SK-N-SH (cell line): ENCODE measurements around the gene GPR180. TPM values are rescaled to one million over a fixed set of nuclear protein-coding genes. Genes with fewer than 3 reads are reported as not detected.

Experiments used
- CTCF ChIA-PET: fragments of 300-600, 350-600 bp; formaldehyde crosslinking; extraction: SDS; loops from one replicate; lab custom pipeline; 2021; lab: Yijun Ruan, JAX
- POLR2A ChIA-PET: fragments of 350-600 bp; sonication (Branson Sonifier 250); formaldehyde crosslinking; extraction: SDS; loops from one replicate; lab custom pipeline; 2020; ENCODE audit warnings: antibody characterized with exemption, inconsistent platforms; lab: Yijun Ruan, JAX
- DNase-seq: peaks from one replicate; pipeline ENCODE4 v3.0.0; 2012
- H2AFZ ChIP-seq: fragments of 200-600 bp; sonication (generic); 2 replicates; pipeline ENCODE4 v1.8.1; 2016; ENCODE audit warnings: antibody characterized with exemption, mild to moderate bottlenecking, low read depth
- H3F3A ChIP-seq: fragments of 200-600 bp; sonication (generic); replicated peaks from 2 replicates; pipeline ENCODE3; 2016; ENCODE audit warnings: antibody characterized with exemption, mild to moderate bottlenecking; ENCODE audit not compliant: insufficient read depth
- H3K27ac ChIP-seq, 2 experiments: fragments of 200-500 bp in 1 of 2; fragments of 200-600 bp in 1 of 2; sonication (Bioruptor generic) in 1 of 2; sonication (generic), shearing (Covaris generic) in 1 of 2; 2 replicates each; pipeline versions ENCODE4 v1.5.1 to v1.6.1; 2014 to 2016; ENCODE audit warnings: low read depth in 2 of 2, inconsistent platforms in 1 of 2, low read length in 1 of 2, mild to moderate bottlenecking in 1 of 2, mixed read lengths in 1 of 2
- H3K27me3 ChIP-seq: fragments of 200-600 bp; sonication (generic), shearing (Covaris generic); 2 replicates; pipeline ENCODE4 v1.6.1; 2016; ENCODE audit warnings: mixed run types; ENCODE audit not compliant: insufficient read depth
- H3K36me3 ChIP-seq, 2 experiments: fragments of 200-500 bp in 1 of 2; fragments of 200-600 bp in 1 of 2; sonication (Bioruptor generic) in 1 of 2; sonication (generic) in 1 of 2; replicated peaks in 1 of 2; 2 replicates each; pipeline versions ENCODE3 to v1.5.1; 2014 to 2016; ENCODE audit warnings: low read length in 1 of 2, mild to moderate bottlenecking in 1 of 2; ENCODE audit not compliant: insufficient read depth in 2 of 2, control insufficient read depth in 1 of 2
- H3K4me1 ChIP-seq, 2 experiments: fragments of 200-500 bp in 1 of 2; fragments of 200-600 bp in 1 of 2; sonication (Bioruptor generic) in 1 of 2; sonication (generic), shearing (Covaris generic) in 1 of 2; 2 replicates each; pipeline versions ENCODE4 v1.5.1 to v1.6.1; 2014 to 2016; ENCODE audit warnings: low read depth in 1 of 2, low read length in 1 of 2, mixed run types in 1 of 2; ENCODE audit not compliant: insufficient read depth in 2 of 2, control insufficient read depth in 1 of 2
- H3K4me2 ChIP-seq: fragments of 200-600 bp; sonication (generic), shearing (Covaris generic); 2 replicates; pipeline ENCODE4 v1.6.1; 2017; ENCODE audit warnings: mixed run types
- H3K4me3 ChIP-seq, 2 experiments: fragments of 200-500 bp in 1 of 2; fragments of 200-600 bp in 1 of 2; sonication (Bioruptor generic) in 1 of 2; sonication (generic), shearing (Covaris generic) in 1 of 2; 2 replicates each; pipeline versions ENCODE4 v1.5.1 to v1.8.1; 2014 to 2016; ENCODE audit warnings: low read depth in 2 of 2, inconsistent platforms in 1 of 2, low read length in 1 of 2, mild to moderate bottlenecking in 1 of 2, mixed read lengths in 1 of 2, moderate library complexity in 1 of 2
- H3K79me2 ChIP-seq: fragments of 200-600 bp; sonication (generic); 2 replicates; pipeline ENCODE4 v1.8.1; 2017; ENCODE audit warnings: mild to moderate bottlenecking; ENCODE audit not compliant: insufficient read depth
- H3K9ac ChIP-seq: fragments of 200-600 bp; sonication (generic); 2 replicates; pipeline ENCODE4 v1.6.1; 2017; ENCODE audit warnings: mixed run types
- H3K9me2 ChIP-seq: fragments of 200-600 bp; sonication (generic); 2 replicates; pipeline ENCODE4 v1.6.1; 2017; ENCODE audit warnings: mixed run types
- H3K9me3 ChIP-seq: fragments of 200-600 bp; sonication (generic); 2 replicates; pipeline ENCODE4 v1.6.1; 2017; ENCODE audit warnings: mixed run types, mild to moderate bottlenecking, moderate library complexity
- H4K20me1 ChIP-seq: fragments of 200-600 bp; sonication (generic); 2 replicates; pipeline ENCODE4 v1.6.1; 2017; ENCODE audit warnings: mild to moderate bottlenecking, mixed run types; ENCODE audit not compliant: insufficient read depth
- CHD2 ChIP-seq: fragments of 150-350 bp; IDR thresholded peaks from 2 replicates; pipeline ENCODE4 v1.6.1; 2018; ENCODE audit warnings: low read length; ENCODE audit not compliant: partially characterized antibody
- FOXJ3 ChIP-seq: sonication (generic); formaldehyde crosslinking; IDR thresholded peaks from 2 replicates; pipeline ENCODE4 v1.5.1; 2020; ENCODE audit warnings: mild to moderate bottlenecking, missing genetic modification reagents
- FOXM1 ChIP-seq: IDR thresholded peaks from 2 replicates; pipeline ENCODE4 v1.4.0; 2012; ENCODE audit warnings: low read depth, mild to moderate bottlenecking
- IRF3 ChIP-seq: fragments of 150-350 bp; IDR thresholded peaks from 2 replicates; pipeline ENCODE4 v1.6.1; 2016; ENCODE audit warnings: mild to moderate bottlenecking, low read depth, low read length
- JUND ChIP-seq: IDR thresholded peaks from 2 replicates; pipeline ENCODE4 v1.4.0; 2012
- MEF2A ChIP-seq: IDR thresholded peaks from 2 replicates; pipeline ENCODE4 v1.4.0; 2012; ENCODE audit warnings: low read depth, borderline replicate concordance
- NFIC ChIP-seq: IDR thresholded peaks from 2 replicates; pipeline ENCODE4 v1.4.0; 2012; ENCODE audit warnings: borderline replicate concordance
- NRF1 ChIP-seq: IDR thresholded peaks from 2 replicates; pipeline ENCODE4 v1.6.1; 2012; ENCODE audit warnings: low read depth, mild to moderate bottlenecking, low read length
- POLR2AphosphoS5 ChIP-seq: IDR thresholded peaks from 2 replicates; pipeline ENCODE4 v1.6.1; 2012; ENCODE audit warnings: low read depth, low read length
- RAD21 ChIP-seq: IDR thresholded peaks from 2 replicates; pipeline ENCODE4 v1.6.1; 2012; ENCODE audit warnings: mild to moderate bottlenecking, low read length
- RCOR1 ChIP-seq: fragments of 150-350 bp; IDR thresholded peaks from 2 replicates; pipeline ENCODE4 v1.6.1; 2017; ENCODE audit warnings: antibody characterized with exemption, low read length
- SIN3A ChIP-seq: IDR thresholded peaks from 2 replicates; pipeline ENCODE4 v1.6.1; 2012; ENCODE audit warnings: low read depth, mild to moderate bottlenecking, low read length, moderate library complexity, borderline replicate concordance
- TAF1 ChIP-seq: IDR thresholded peaks from 2 replicates; pipeline ENCODE4 v1.6.1; 2012; ENCODE audit warnings: low read depth, mild to moderate bottlenecking, low read length, moderate library complexity, borderline replicate concordance
- TEAD4 ChIP-seq: IDR thresholded peaks from 2 replicates; pipeline ENCODE4 v1.4.0; 2012; ENCODE audit warnings: mild to moderate bottlenecking, borderline replicate concordance; ENCODE audit not compliant: insufficient read depth
- WGBS: methylation state at CpG from one replicate; pipeline ENCODE4 v1.1.6; 2017; ENCODE audit warnings: low lambda C conversion rate; 5-methylcytosine and 5-hydroxymethylcytosine counted together
- polyA plus RNA-seq, 3 experiments: library from polyadenylated mRNA; depleted of rRNA; stranded (reverse); fragments of >200 nt; gene quantifications; 2 replicates each; pipeline ENCODE4 v1.2.3, GENCODE V29; 2012
- TF ChIP-seq, protein P1 (sequence below): IDR thresholded peaks from 2 replicates; pipeline ENCODE4 v1.4.0; 2012; ENCODE audit warnings: low read depth, borderline replicate concordance
- TF ChIP-seq, protein P2 (sequence below): fragments of 150-350 bp; IDR thresholded peaks from 2 replicates; pipeline ENCODE4 v1.6.1; 2017; ENCODE audit warnings: antibody characterized with exemption, low read length, low read depth, borderline replicate concordance
- TF ChIP-seq, protein P3 (sequence below): IDR thresholded peaks from 2 replicates; pipeline ENCODE4 v1.6.1; 2012; ENCODE audit warnings: mild to moderate bottlenecking, low read depth, low read length, moderate library complexity

Gene GPR180
- polyA plus RNA-seq, 1 of the 3 experiments (the other 2 are of a cell fraction) = 1.8 TPM

GRCh38 chr13:94646904-94647303, 45.2 kb downstream of the GPR180 start:
- Histone ChIP-seq H3K27me3 (no peaks in the 10 kb centered on the region), H3K79me2 (no peaks in the 10 kb centered on the region), H3K27ac (no peak overlapping the region), H3K9me3 (no peaks in the 10 kb centered on the region), H3K4me1 (no peaks in the 10 kb centered on the region; a peak in 2 of 4 replicates), H3K36me3 (no peaks in the 10 kb centered on the region), H3K4me3 (no peak overlapping the region), H3K9me2 (no peaks in the 10 kb centered on the region), H3F3A (no peaks in the 10 kb centered on the region), H4K20me1 (no peaks in the 10 kb centered on the region), H3K4me2 (no peak overlapping the region), H2AFZ (no peak overlapping the region), H3K9ac (no peak overlapping the region)
- WGBS = 68% methylated on average over 4 of the region's 4 CpGs
- no peak for DNase-seq
- POLR2A ChIA-PET = no interaction called here
- CTCF ChIA-PET = no interaction called here
- TF ChIP-seq RAD21 = no peak
- TF ChIP-seq, protein P1, sequence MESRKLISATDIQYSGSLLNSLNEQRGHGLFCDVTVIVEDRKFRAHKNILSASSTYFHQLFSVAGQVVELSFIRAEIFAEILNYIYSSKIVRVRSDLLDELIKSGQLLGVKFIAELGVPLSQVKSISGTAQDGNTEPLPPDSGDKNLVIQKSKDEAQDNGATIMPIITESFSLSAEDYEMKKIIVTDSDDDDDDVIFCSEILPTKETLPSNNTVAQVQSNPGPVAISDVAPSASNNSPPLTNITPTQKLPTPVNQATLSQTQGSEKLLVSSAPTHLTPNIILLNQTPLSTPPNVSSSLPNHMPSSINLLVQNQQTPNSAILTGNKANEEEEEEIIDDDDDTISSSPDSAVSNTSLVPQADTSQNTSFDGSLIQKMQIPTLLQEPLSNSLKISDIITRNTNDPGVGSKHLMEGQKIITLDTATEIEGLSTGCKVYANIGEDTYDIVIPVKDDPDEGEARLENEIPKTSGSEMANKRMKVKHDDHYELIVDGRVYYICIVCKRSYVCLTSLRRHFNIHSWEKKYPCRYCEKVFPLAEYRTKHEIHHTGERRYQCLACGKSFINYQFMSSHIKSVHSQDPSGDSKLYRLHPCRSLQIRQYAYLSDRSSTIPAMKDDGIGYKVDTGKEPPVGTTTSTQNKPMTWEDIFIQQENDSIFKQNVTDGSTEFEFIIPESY = no peak
- no peak for TF ChIP-seq FOXM1
- no peak for TF ChIP-seq NRF1
- TF ChIP-seq TEAD4 = no peak
- TF ChIP-seq, protein P2, sequence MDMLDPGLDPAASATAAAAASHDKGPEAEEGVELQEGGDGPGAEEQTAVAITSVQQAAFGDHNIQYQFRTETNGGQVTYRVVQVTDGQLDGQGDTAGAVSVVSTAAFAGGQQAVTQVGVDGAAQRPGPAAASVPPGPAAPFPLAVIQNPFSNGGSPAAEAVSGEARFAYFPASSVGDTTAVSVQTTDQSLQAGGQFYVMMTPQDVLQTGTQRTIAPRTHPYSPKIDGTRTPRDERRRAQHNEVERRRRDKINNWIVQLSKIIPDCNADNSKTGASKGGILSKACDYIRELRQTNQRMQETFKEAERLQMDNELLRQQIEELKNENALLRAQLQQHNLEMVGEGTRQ = no peak
- TF ChIP-seq POLR2AphosphoS5 = no peak
- no peak for TF ChIP-seq IRF3
- no peak for TF ChIP-seq CHD2
- TF ChIP-seq, protein P3, sequence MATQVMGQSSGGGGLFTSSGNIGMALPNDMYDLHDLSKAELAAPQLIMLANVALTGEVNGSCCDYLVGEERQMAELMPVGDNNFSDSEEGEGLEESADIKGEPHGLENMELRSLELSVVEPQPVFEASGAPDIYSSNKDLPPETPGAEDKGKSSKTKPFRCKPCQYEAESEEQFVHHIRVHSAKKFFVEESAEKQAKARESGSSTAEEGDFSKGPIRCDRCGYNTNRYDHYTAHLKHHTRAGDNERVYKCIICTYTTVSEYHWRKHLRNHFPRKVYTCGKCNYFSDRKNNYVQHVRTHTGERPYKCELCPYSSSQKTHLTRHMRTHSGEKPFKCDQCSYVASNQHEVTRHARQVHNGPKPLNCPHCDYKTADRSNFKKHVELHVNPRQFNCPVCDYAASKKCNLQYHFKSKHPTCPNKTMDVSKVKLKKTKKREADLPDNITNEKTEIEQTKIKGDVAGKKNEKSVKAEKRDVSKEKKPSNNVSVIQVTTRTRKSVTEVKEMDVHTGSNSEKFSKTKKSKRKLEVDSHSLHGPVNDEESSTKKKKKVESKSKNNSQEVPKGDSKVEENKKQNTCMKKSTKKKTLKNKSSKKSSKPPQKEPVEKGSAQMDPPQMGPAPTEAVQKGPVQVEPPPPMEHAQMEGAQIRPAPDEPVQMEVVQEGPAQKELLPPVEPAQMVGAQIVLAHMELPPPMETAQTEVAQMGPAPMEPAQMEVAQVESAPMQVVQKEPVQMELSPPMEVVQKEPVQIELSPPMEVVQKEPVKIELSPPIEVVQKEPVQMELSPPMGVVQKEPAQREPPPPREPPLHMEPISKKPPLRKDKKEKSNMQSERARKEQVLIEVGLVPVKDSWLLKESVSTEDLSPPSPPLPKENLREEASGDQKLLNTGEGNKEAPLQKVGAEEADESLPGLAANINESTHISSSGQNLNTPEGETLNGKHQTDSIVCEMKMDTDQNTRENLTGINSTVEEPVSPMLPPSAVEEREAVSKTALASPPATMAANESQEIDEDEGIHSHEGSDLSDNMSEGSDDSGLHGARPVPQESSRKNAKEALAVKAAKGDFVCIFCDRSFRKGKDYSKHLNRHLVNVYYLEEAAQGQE = no peak
- no peak for TF ChIP-seq RCOR1
- no peak for TF ChIP-seq NFIC
- TF ChIP-seq SIN3A = no peak
- no peak for TF ChIP-seq TAF1
- no peak for TF ChIP-seq MEF2A
- TF ChIP-seq FOXJ3 (CRISPR knock-in tag) = no peak
- no peak for TF ChIP-seq JUND
